ENCODE measurements around the gene VSTM2L. TPM values are rescaled to one million over a fixed set of nuclear protein-coding genes. Genes with fewer than 3 reads are reported as not detected.
A peak's percentile ranks its signal among the peaks of the same experiment; 100 is the strongest.

VSTM2L gene
- total and polyA plus RNA-seq, 9 of the 15 experiments (the other 6 are each of a cell fraction or from before 2014, with no cell fraction given) = not detected

DNA sequence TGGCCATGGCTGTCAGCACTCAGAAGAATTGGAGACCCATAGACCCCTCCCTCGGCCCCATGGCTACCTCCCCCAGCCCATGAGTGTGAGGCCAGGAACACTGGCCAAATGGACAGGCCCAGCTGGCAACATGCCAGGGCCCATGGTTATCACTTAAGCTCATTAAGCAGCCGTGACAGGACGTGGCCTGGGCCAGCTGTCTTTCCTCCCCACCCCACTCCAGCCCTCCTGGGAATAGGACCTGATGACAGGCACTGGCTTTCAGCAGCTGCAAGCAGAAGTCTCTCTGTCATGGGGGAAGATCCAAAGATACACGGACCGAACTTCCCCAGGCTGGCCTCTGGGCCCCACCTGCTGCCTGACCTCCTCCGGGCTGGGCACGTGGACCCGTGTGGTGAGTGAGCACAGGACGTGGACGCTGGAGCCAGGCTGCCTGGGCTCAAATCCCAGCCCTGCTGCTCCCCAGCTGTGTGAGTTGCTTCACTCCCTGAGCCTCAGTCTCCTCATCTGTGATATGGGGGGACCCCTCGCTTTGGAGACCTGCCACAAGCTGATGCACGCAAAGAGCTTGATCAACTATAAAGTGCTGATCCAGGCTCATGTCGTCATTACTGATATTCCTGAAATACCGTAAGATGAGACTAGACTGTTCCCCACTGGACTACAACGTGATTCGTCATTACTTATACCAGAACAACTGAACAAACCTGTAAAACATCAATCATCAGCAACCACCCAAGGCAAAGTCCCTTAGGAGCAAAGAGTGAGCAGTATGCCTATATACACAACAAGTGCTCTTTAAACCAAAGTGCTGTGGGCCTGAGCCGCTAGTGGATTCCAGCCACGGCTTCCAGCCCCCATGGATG, 22.0 kb upstream of the VSTM2L start (continued):
- TF ChIP-seq ZNF280B (CRISPR knock-in tag; IDR thresholded peaks at IDR 0.05) (no peak), POLR2H (tag; IDR thresholded peaks at IDR 0.05; ENCODE audit: low read depth) (no peak), THRAP3 (IDR thresholded peaks at IDR 0.05; ENCODE audit: borderline replicate concordance) (no peak), CTCFL (IDR thresholded peaks at IDR 0.05; ENCODE audit: borderline replicate concordance, insufficient read depth, low read depth, low read length, poor library complexity, severe bottlenecking) (no peak), REST (IDR thresholded peaks at IDR 0.05; ENCODE audit: borderline replicate concordance) (no peak), REST (CRISPR knock-in tag; IDR thresholded peaks at IDR 0.05; ENCODE audit: low read depth) (no peak), POLR2AphosphoS5 (IDR thresholded peaks at IDR 0.05; ENCODE audit: control insufficient read depth, insufficient read depth, low read depth, low read length) (no peak), MTA2 (IDR thresholded peaks at IDR 0.05; ENCODE audit: low read depth) (no peak), SUPT5H (IDR thresholded peaks at IDR 0.05) (no peak), CXXC5 (CRISPR knock-in tag; IDR thresholded peaks at IDR 0.05) (peak; percentile 70), EGR1 (conservative IDR thresholded peaks at IDR 0.05) (no peak), SPI1 (IDR thresholded peaks at IDR 0.05; ENCODE audit: borderline replicate concordance, low read depth, low read length) (no peak)
- TF ChIP-seq, protein P1, sequence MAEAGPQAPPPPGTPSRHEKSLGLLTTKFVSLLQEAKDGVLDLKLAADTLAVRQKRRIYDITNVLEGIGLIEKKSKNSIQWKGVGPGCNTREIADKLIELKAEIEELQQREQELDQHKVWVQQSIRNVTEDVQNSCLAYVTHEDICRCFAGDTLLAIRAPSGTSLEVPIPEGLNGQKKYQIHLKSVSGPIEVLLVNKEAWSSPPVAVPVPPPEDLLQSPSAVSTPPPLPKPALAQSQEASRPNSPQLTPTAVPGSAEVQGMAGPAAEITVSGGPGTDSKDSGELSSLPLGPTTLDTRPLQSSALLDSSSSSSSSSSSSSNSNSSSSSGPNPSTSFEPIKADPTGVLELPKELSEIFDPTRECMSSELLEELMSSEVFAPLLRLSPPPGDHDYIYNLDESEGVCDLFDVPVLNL (CRISPR knock-in tag; IDR thresholded peaks at IDR 0.05; ENCODE audit: low read depth) = no peak
- TF ChIP-seq, protein P2, sequence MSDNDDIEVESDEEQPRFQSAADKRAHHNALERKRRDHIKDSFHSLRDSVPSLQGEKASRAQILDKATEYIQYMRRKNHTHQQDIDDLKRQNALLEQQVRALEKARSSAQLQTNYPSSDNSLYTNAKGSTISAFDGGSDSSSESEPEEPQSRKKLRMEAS (CRISPR knock-in tag; IDR thresholded peaks at IDR 0.05) = peak; percentile 63

All from K562 (cell line).